Skeletal muscle cell (primary cell): ENCODE data around the gene THBD.

Experiments
- DNase-seq: peaks from one replicate; pipeline ENCODE4 v3.0.0-alpha.2; 2010; ENCODE audit warnings: low read depth
- H3K4me3 ChIP-seq: 2 replicates; pipeline ENCODE4 v1.5.1; 2011; ENCODE audit warnings: low read depth, mild to moderate bottlenecking, control low read depth, low read length, moderate library complexity

THBD gene

GRCh38 chr20:23049201-23050075 is at the start of gene THBD:
TSS of gene THBD (minus strand) at chr20:23049672. CDS start at chr20:23049504, 168 bp downstream.
- peak within 1 kb of the TSS; percentile 53 for H3K4me3 ChIP-seq
- DNase-seq = no peak

GRCh38 chr20:23097636-23098580 is 48.4 kb upstream of the THBD start:
- no peak for DNase-seq
- H3K4me3 ChIP-seq = no peak overlapping the region

GRCh38 chr20:23096986-23097520 is 47.6 kb upstream of the THBD start:
- no peak overlapping the region for H3K4me3 ChIP-seq
- DNase-seq = no peak

- no peak for DNase-seq
- H3K4me3 ChIP-seq = no peak overlapping the region
These were observed 46.6 kb upstream of the THBD start for GRCh38 chr20:23096097-23096496.

- no peak for DNase-seq
- no peak overlapping the region for H3K4me3 ChIP-seq
These were observed 46.0 kb upstream of the THBD start for GRCh38 chr20:23095499-23095898.

- no peak for DNase-seq
- no peak overlapping the region for H3K4me3 ChIP-seq
These were observed 45.5 kb upstream of the THBD start for GRCh38 chr20:23094927-23095326.

GRCh38 chr20:23094213-23094896 is 44.9 kb upstream of the THBD start:
- no peak overlapping the region for H3K4me3 ChIP-seq
- no peak for DNase-seq

- DNase-seq = no peak
- no peak overlapping the region for H3K4me3 ChIP-seq
These were observed 44.1 kb upstream of the THBD start for GRCh38 chr20:23093613-23094012.

- DNase-seq = no peak
- H3K4me3 ChIP-seq = no peak overlapping the region
These were observed 43.5 kb upstream of the THBD start for GRCh38 chr20:23092861-23093495.

GRCh38 chr20:23092384-23092756 is 42.9 kb upstream of the THBD start:
- no peak overlapping the region for H3K4me3 ChIP-seq
- DNase-seq = no peak

GRCh38 chr20:23091721-23092383 is 42.4 kb upstream of the THBD start:
- H3K4me3 ChIP-seq = no peak overlapping the region
- no peak for DNase-seq

GRCh38 chr20:23090878-23091277 is 41.4 kb upstream of the THBD start:
- no peak for DNase-seq
- H3K4me3 ChIP-seq = no peak overlapping the region

- DNase-seq = no peak
- no peak overlapping the region for H3K4me3 ChIP-seq
These were observed 40.7 kb upstream of the THBD start for GRCh38 chr20:23090147-23090546.

GRCh38 chr20:23088866-23089265 is 39.4 kb upstream of the THBD start:
- DNase-seq = no peak
- no peak overlapping the region for H3K4me3 ChIP-seq

- no peak overlapping the region for H3K4me3 ChIP-seq
- DNase-seq = no peak
These were observed 38.2 kb upstream of the THBD start for GRCh38 chr20:23087587-23088251.

- H3K4me3 ChIP-seq = no peak overlapping the region
- no peak for DNase-seq
These were observed 37.5 kb upstream of the THBD start for GRCh38 chr20:23086931-23087411.

GRCh38 chr20:23086056-23086566 is 36.6 kb upstream of the THBD start, which contains the start of gene CD93:
TSS of gene CD93 (minus strand) at chr20:23086324. CDS start at chr20:23086192, 132 bp downstream.
- no peak within 1 kb of the TSS for H3K4me3 ChIP-seq
- DNase-seq = no peak
